B cell (primary cell): Measurements from ENCODE around the gene UGT2B15. TPM values are rescaled to one million over a fixed set of nuclear protein-coding genes. Genes with fewer than 3 reads are reported as not detected.
"Not testable (repeated sequence)": the region's sequence is repeated elsewhere in the genome, so short reads cannot be mapped to it uniquely, and the experiment has no call there.

Experiments
- ATAC-seq: fragments of 200-7000 bp; cut with Tn5 transposase; one replicate; pipeline ENCODE4 v1.10.0; 2021; ENCODE audit warnings: low read depth, mild to moderate bottlenecking, moderate number of reproducible peaks, moderate library complexity
- CTCF ChIA-PET: fragments of 350-600 bp; sonication (Branson Sonifier 250); formaldehyde crosslinking; loops from one replicate; lab custom pipeline; 2021; ENCODE audit warnings: antibody characterized with exemption, inconsistent platforms; lab: Charles Lee
- POLR2A ChIA-PET: fragments of 350-600 bp; sonication (Branson Sonifier 250); formaldehyde crosslinking; loops from one replicate; lab custom pipeline; 2021; ENCODE audit warnings: antibody characterized with exemption; lab: Charles Lee
- DNase-seq: peaks from one replicate; pipeline ENCODE4 v3.0.0; 2013
- H2AFZ ChIP-seq: 2 replicates; pipeline ENCODE4 v1.6.1; 2012; ENCODE audit warnings: mild to moderate bottlenecking, low read depth, low read length; ENCODE audit not compliant: insufficient read depth, poor library complexity, severe bottlenecking
- H3K27ac ChIP-seq, 2 donors: 1 replicate in 1 of 2; 2 replicates in 1 of 2; pipeline ENCODE4 v1.5.1; 2012 to 2013; ENCODE audit warnings: low read length in 2 of 2, mild to moderate bottlenecking in 2 of 2, moderate library complexity in 1 of 2
- H3K27me3 ChIP-seq, 4 experiments: fragments of 200-600 bp in 1 of 4; sonication (generic) in 1 of 4; replicated peaks in 1 of 4; 1 replicate in 2 of 4; 2 replicates in 2 of 4; pipeline versions ENCODE4 v1.6.1 to v1.7.0; 2013 to 2016; ENCODE audit warnings: low read length in 3 of 4, mild to moderate bottlenecking in 2 of 4, mixed read lengths in 1 of 4, moderate library complexity in 1 of 4; ENCODE audit not compliant: insufficient read depth in 4 of 4, control insufficient read depth in 3 of 4; ENCODE audit errors: control extremely low read depth in 1 of 4
- H3K36me3 ChIP-seq, 2 experiments: replicated peaks in 1 of 2; 1 replicate in 1 of 2; 2 replicates in 1 of 2; pipeline versions ENCODE4 v1.6.1 to v1.7.1; 2013; ENCODE audit warnings: low read length in 1 of 2; ENCODE audit not compliant: insufficient read depth in 2 of 2, control insufficient read depth in 1 of 2; ENCODE audit errors: control extremely low read depth in 1 of 2, extremely low read depth in 1 of 2
- H3K4me1 ChIP-seq, 2 donors: fragments of 200-600 bp in 1 of 2; sonication (generic) in 1 of 2; 1 replicate in 1 of 2; 2 replicates in 1 of 2; pipeline versions ENCODE4 v1.5.1 to v1.6.1; 2013 to 2017; ENCODE audit warnings: low read length in 2 of 2; ENCODE audit not compliant: control insufficient read depth in 2 of 2, insufficient read depth in 2 of 2
- H3K4me2 ChIP-seq: replicated peaks from 2 replicates; pipeline ENCODE3; 2012; ENCODE audit warnings: mild to moderate bottlenecking, low read depth, low read length; ENCODE audit not compliant: poor library complexity, severe bottlenecking
- H3K4me3 ChIP-seq, 5 experiments: fragments of 200-600 bp in 1 of 5; sonication (generic) in 1 of 5; 1 replicate in 3 of 5; 2 replicates in 2 of 5; pipeline versions ENCODE4 v1.5.1 to v1.7.0; 2011 to 2016; ENCODE audit warnings: low read length in 4 of 5, mild to moderate bottlenecking in 4 of 5, low read depth in 2 of 5, control low read depth in 1 of 5, moderate library complexity in 1 of 5; ENCODE audit not compliant: insufficient read depth in 1 of 5; ENCODE audit errors: control extremely low read depth in 1 of 5, extremely low read depth in 1 of 5
- H3K79me2 ChIP-seq: fragments of 200-600 bp; sonication (generic); one replicate; pipeline ENCODE4 v1.6.0; 2016; ENCODE audit warnings: low read length; ENCODE audit not compliant: control insufficient read depth, insufficient read depth
- H3K9ac ChIP-seq: fragments of 200-600 bp; sonication (generic); 2 replicates; pipeline ENCODE4 v1.6.1; 2017; ENCODE audit warnings: mild to moderate bottlenecking, low read length, moderate library complexity
- H3K9me3 ChIP-seq, 3 donors: one replicate each; pipeline versions ENCODE4 v1.6.1 to v1.7.1; 2013; ENCODE audit warnings: low read length in 2 of 3; ENCODE audit not compliant: control insufficient read depth in 2 of 3, insufficient read depth in 1 of 3; ENCODE audit errors: control extremely low read depth in 1 of 3
- H4K20me1 ChIP-seq: 2 replicates; pipeline ENCODE4 v1.6.0; 2012; ENCODE audit warnings: mild to moderate bottlenecking, low read length; ENCODE audit not compliant: insufficient read depth, control insufficient read depth, poor library complexity, severe bottlenecking
- H3K27ac Mint-ChIP-seq: one replicate; pipeline ENCODE4 v1.8.0; 2021; ENCODE audit warnings: mixed read lengths
- H3K27me3 Mint-ChIP-seq: one replicate; pipeline ENCODE4 v1.8.0; 2021; ENCODE audit warnings: mixed read lengths
- H3K4me1 Mint-ChIP-seq: one replicate; pipeline ENCODE4 v1.8.0; 2021; ENCODE audit warnings: mixed read lengths
- H3K4me3 Mint-ChIP-seq: one replicate; pipeline ENCODE4 v1.8.0; 2021; ENCODE audit warnings: mixed read lengths
- H3K9me3 Mint-ChIP-seq: one replicate; pipeline ENCODE4 v1.8.0; 2022; ENCODE audit warnings: mixed read lengths; ENCODE audit not compliant: insufficient read depth
- CTCF ChIP-seq: fragments of 200-600 bp; IDR thresholded peaks from one replicate; pipeline ENCODE4 v1.8.0; 2022; ENCODE audit warnings: antibody characterized with exemption, mild to moderate bottlenecking
- EZH2 ChIP-seq: IDR thresholded peaks from 2 replicates; pipeline ENCODE4 v1.6.1; 2012; ENCODE audit warnings: borderline replicate concordance, low read depth, mild to moderate bottlenecking, moderate library complexity, low read length; ENCODE audit not compliant: insufficient read depth, poor library complexity, severe bottlenecking
- WGBS: methylation state at CpG from one replicate; pipeline ENCODE4 v1.1.5; 2013; ENCODE audit warnings: missing lambda C conversion rate; ENCODE audit not compliant: insufficient coverage; 5-methylcytosine and 5-hydroxymethylcytosine counted together
- intact Hi-C: fragments of 100-400 bp; cut with micrococcal nuclease; formaldehyde crosslinking; loops from one replicate; pipeline ENCODE4 v1.10.0; 2022
- polyA minus RNA-seq: library from RNA; depleted of rRNA, polyadenylated mRNA; stranded (reverse); fragments of >200 nt; gene quantifications from 2 replicates; pipeline ENCODE4 v1.2.3, GENCODE V29; 2012
- polyA plus RNA-seq: library from polyadenylated mRNA; depleted of rRNA; stranded (reverse); fragments of >200 nt; gene quantifications from 2 replicates; pipeline ENCODE4 v1.2.3, GENCODE V29; 2012
- total RNA-seq, 2 donors: library from RNA; stranded (reverse); fragments of 120-200 nt in 1 of 2; gene quantifications; 1 replicate in 1 of 2; 2 replicates in 1 of 2; pipeline versions ENCODE4 v1.2.3 to v1.2.4, GENCODE V29; 2013 to 2022

Gene UGT2B15
- total RNA-seq (not detected in 2 replicates), polyA plus RNA-seq (not detected in 2 replicates), polyA minus RNA-seq (not detected in 2 replicates)
- total RNA-seq (2013) = 0.44 TPM

DNA sequence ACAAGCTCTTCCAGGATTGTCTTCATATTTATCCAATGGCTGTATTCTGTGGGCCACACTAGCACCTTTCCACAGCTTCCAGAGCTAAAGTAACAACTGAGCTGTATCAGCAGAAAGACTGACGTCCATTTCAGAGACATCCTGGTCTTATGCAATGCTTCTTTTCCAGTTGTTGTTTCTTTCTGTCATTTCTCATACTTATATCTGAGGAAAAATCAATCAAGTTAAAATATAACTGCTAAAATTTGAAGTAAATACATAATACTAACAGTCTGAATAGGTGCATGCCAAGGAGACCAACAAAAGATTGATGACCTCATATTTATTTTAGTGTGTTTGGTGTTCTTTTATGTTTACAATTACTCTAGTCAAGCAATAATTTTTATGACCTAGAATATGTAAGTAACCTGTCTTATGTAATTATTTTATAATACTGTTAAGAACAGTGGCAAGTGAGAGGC lies at the start of gene UGT2B15:
UGT2B15 (minus strand) TSS at position 174 of the 461 bp plus-strand sequence; CDS start at position 140, 34 bp downstream.
- ATAC-seq, H3K27me3 ChIP-seq, H4K20me1 ChIP-seq, H3K27ac ChIP-seq, H3K4me3 Mint-ChIP-seq, H3K27ac Mint-ChIP-seq, H3K4me1 Mint-ChIP-seq, H3K27me3 Mint-ChIP-seq, CTCF ChIA-PET, H3K4me2 ChIP-seq, H3K9me3 Mint-ChIP-seq, H3K4me3 ChIP-seq, POLR2A ChIA-PET, H2AFZ ChIP-seq, DNase-seq, H3K9me3 ChIP-seq, H3K9ac ChIP-seq, H3K4me1 ChIP-seq, H3K79me2 ChIP-seq, H3K36me3 ChIP-seq: not testable (repeated sequence)
- intact Hi-C loops = loop anchor here (5.0 kb wide), 1 partner anchor 173 kb away; no protein-coding TSS in a partner anchor
- no CpG with 5 or more reads among the region's 1 CpG for WGBS

DNA sequence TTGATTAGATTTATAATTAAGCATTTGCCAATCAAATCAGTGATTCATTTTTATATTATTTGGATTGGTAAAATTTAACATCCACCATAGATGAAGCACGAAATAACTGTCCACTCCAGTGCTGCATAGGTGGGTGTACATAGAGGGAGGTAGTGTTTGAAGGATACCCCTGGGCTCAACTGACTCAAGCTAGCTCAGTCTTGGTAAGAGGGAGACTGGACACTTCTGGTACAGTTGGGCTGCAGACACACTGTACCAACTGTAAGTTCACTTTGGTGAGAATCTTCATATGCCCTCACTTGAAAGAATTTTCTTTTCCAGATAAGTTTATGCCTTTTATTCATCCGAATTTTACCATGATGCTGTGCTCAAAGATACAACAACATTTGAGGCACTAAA lies 48.6 kb upstream of the UGT2B15 start:
- H3K27ac Mint-ChIP-seq = no peak overlapping the region

More for the DNA sequence above, 48.6 kb upstream of the UGT2B15 start:
- Histone ChIP-seq H3K36me3 (no peaks in the 10 kb centered on the region), H4K20me1 (no peaks in the 10 kb centered on the region), H3K4me2 (no peak overlapping the region), H3K27ac (no peak overlapping the region), H3K9me3 (peaks cover 0 to 3% (median 1%) of the 10 kb centered on the region in 3 donors), H3K9ac (no peak overlapping the region), H2AFZ (no peak overlapping the region), H3K27me3 (no peaks in the 10 kb centered on the region), H3K4me1 (no peaks in the 10 kb centered on the region), H3K4me3 (no peak overlapping the region), H3K79me2 (no peaks in the 10 kb centered on the region)
- H3K4me1 Mint-ChIP-seq = no peaks in the 10 kb centered on the region
- no CpG with 5 or more reads among the region's 2 CpGs for WGBS
- CTCF ChIA-PET = no interaction called here
- DNase-seq = no peak
- H3K9me3 Mint-ChIP-seq = peaks cover 2% of the 10 kb centered on the region
- no peak for ATAC-seq
- POLR2A ChIA-PET = no interaction called here
- intact Hi-C loops = no loop called here
- no peaks in the 10 kb centered on the region for H3K27me3 Mint-ChIP-seq
- TF ChIP-seq CTCF (no peak), EZH2 (no peak)
- H3K4me3 Mint-ChIP-seq = no peak overlapping the region
